Muscle of arm (tissue), 12 donors: ENCODE data around the gene PRPS1. TPM values are rescaled to one million over a fixed set of nuclear protein-coding genes. Genes with fewer than 3 reads are reported as not detected.

ENCODE experiments used
- polyA plus RNA-seq, 12 donors: library from polyadenylated mRNA; unstranded; fragments of 120-200 nt; gene quantifications; one replicate each; pipeline ENCODE4 v1.2.1, GENCODE V29; 2013; ENCODE audit not compliant: insufficient read length in 12 of 12

PRPS1 gene
- polyA plus RNA-seq, 12 donors = 22.8 to 33.4 (median 26.5) TPM; not detected in 1

Other genes starting within 250 kb of the PRPS1 start
- gene FRMPD3, start 178.9 kb upstream of the PRPS1 start, polyA plus RNA-seq = under 1 TPM in 10 of 12 donors, not detected in 2; 0.10 to 0.39 (median 0.15) TPM
- 10 to 100 TPM in 11 of 12 donors, not detected in 1; 47.9 to 78.9 (median 56.3) TPM for gene TSC22D3, start 147.3 kb downstream of the PRPS1 start, polyA plus RNA-seq
- gene NCBP2L, start 149.2 kb downstream of the PRPS1 start, polyA plus RNA-seq = under 1 TPM in 2 of 12 donors, not detected in 10; 0.09 to 0.10 TPM
- 10 to 100 TPM in 1 of 12 donors, 1 to 10 TPM in 10, not detected in 1; 6.3 to 12.7 (median 8.9) TPM for gene MID2, start 197.4 kb downstream of the PRPS1 start, polyA plus RNA-seq